CD4-positive, alpha-beta T cell (primary cell): ENCODE results near the gene OR8G1. TPM values are rescaled to one million over a fixed set of nuclear protein-coding genes. Genes with fewer than 3 reads are reported as not detected.
"Not testable (repeated sequence)": the region's sequence is repeated elsewhere in the genome, so short reads cannot be mapped to it uniquely, and the experiment has no call there.

ENCODE experiments used
- ATAC-seq: fragments of 200-7000 bp; cut with Tn5 transposase; one replicate; pipeline ENCODE4 v1.10.0; 2022; ENCODE audit warnings: mild to moderate bottlenecking; ENCODE audit not compliant: poor library complexity
- CTCF ChIA-PET: fragments of 350-600 bp; sonication (Branson Sonifier 250); formaldehyde crosslinking; loops from one replicate; lab custom pipeline; 2021; ENCODE audit warnings: antibody characterized with exemption, inconsistent platforms; lab: Charles Lee
- POLR2A ChIA-PET: fragments of 350-600 bp; sonication (Branson Sonifier 250); formaldehyde crosslinking; loops from one replicate; lab custom pipeline; 2021; ENCODE audit warnings: antibody characterized with exemption, inconsistent platforms; lab: Charles Lee
- DNase-seq, 14 experiments: peaks; one replicate each; pipeline ENCODE4 v3.0.0-alpha.2; 2013 to 2020; ENCODE audit warnings: mixed read lengths in 2 of 14
- H3K27ac ChIP-seq, 2 donors: one replicate each; pipeline versions ENCODE4 v1.5.1 to v1.7.0; 2013; ENCODE audit warnings: low read length in 2 of 2, low read depth in 1 of 2, mild to moderate bottlenecking in 1 of 2
- H3K27me3 ChIP-seq, 2 experiments: 1 replicate in 1 of 2; 2 replicates in 1 of 2; pipeline versions ENCODE4 v1.6.1 to v1.7.0; 2013; ENCODE audit warnings: low read length in 2 of 2, control low read depth in 1 of 2, mild to moderate bottlenecking in 1 of 2, moderate library complexity in 1 of 2; ENCODE audit not compliant: insufficient read depth in 2 of 2, control insufficient read depth in 1 of 2
- H3K36me3 ChIP-seq: one replicate; pipeline ENCODE4 v1.6.1; 2013; ENCODE audit warnings: low read length, control low read depth; ENCODE audit not compliant: insufficient read depth
- H3K4me1 ChIP-seq: one replicate; pipeline ENCODE4 v1.6.1; 2013; ENCODE audit warnings: low read length, control low read depth; ENCODE audit not compliant: insufficient read depth
- H3K4me3 ChIP-seq: one replicate; pipeline ENCODE4 v1.5.1; 2013; ENCODE audit warnings: mild to moderate bottlenecking, low read length, moderate library complexity
- H3K9me3 ChIP-seq, 2 experiments: 1 replicate in 1 of 2; 2 replicates in 1 of 2; pipeline versions ENCODE4 v1.6.1 to v1.7.0; 2013; ENCODE audit warnings: low read length in 2 of 2, mild to moderate bottlenecking in 2 of 2, control low read depth in 1 of 2, moderate library complexity in 1 of 2; ENCODE audit not compliant: control insufficient read depth in 1 of 2, insufficient read depth in 1 of 2
- H3K27ac Mint-ChIP-seq: one replicate; pipeline ENCODE4 v1.8.0; 2020; ENCODE audit warnings: mixed read lengths
- H3K27me3 Mint-ChIP-seq: one replicate; pipeline ENCODE4 v1.8.0; 2021; ENCODE audit warnings: mixed read lengths
- H3K36me3 Mint-ChIP-seq: one replicate; pipeline ENCODE4 v1.8.0; 2021; ENCODE audit warnings: low read depth, mixed read lengths
- H3K4me1 Mint-ChIP-seq: one replicate; pipeline ENCODE4 v1.8.0; 2021; ENCODE audit warnings: low read depth, mixed read lengths
- H3K4me3 Mint-ChIP-seq: one replicate; pipeline ENCODE4 v1.8.0; 2020; ENCODE audit warnings: mild to moderate bottlenecking, mixed read lengths
- H3K9me3 Mint-ChIP-seq: one replicate; pipeline ENCODE4 v1.8.0; 2020; ENCODE audit warnings: mixed read lengths
- CTCF ChIP-seq: fragments of 200-600 bp; IDR thresholded peaks from one replicate; pipeline ENCODE4 v1.8.0; 2022; ENCODE audit warnings: antibody characterized with exemption, mild to moderate bottlenecking
- intact Hi-C, 2 experiments: fragments of 100-400 bp; cut with DNase I in 1 of 2; cut with micrococcal nuclease in 1 of 2; formaldehyde crosslinking; loops; one replicate each; pipeline versions ENCODE4 v1.15.1 to v1.9.0; 2023 to 2025; cut with DNase I, micrococcal nuclease
- total RNA-seq, 174 experiments: library from RNA in 2 of 174; stranded (reverse) in 2 of 174; gene quantifications; one replicate each; pipeline ENCODE4 v1.2.3 and lab custom pipeline; 2021 to 2026

Gene OR8G1
- total RNA-seq, 2 experiments from 2014 or later, result not detected

GRCh38 chr11:124219126-124219525, 21.8 kb upstream of the OR8G1 start:
- no peak for DNase-seq
- H3K9me3 Mint-ChIP-seq, result no peaks in the 10 kb centered on the region
- ChIA-PET CTCF (no interaction called here), POLR2A (no interaction called here)
- Histone ChIP-seq H3K27me3 (no peaks in the 10 kb centered on the region), H3K4me1 (no peaks in the 10 kb centered on the region), H3K27ac (no peak overlapping the region), H3K9me3 (no peaks in the 10 kb centered on the region), H3K36me3 (no peaks in the 10 kb centered on the region), H3K4me3 (no peak overlapping the region)
- ATAC-seq, result no peak
- intact Hi-C loops, result no loop called here
- no peaks in the 10 kb centered on the region for H3K36me3 Mint-ChIP-seq
- H3K27ac Mint-ChIP-seq, result no peak overlapping the region
- no peaks in the 10 kb centered on the region for H3K27me3 Mint-ChIP-seq
- H3K4me1 Mint-ChIP-seq, result no peaks in the 10 kb centered on the region
- no peak overlapping the region for H3K4me3 Mint-ChIP-seq
- TF ChIP-seq CTCF, result no peak

GRCh38 chr11:124222407-124222806, 18.5 kb upstream of the OR8G1 start:
- no peak for DNase-seq
- H3K9me3 Mint-ChIP-seq, result no peaks in the 10 kb centered on the region
- Histone ChIP-seq H3K27me3 (no peaks in the 10 kb centered on the region), H3K9me3 (no peaks in the 10 kb centered on the region), H3K36me3 (no peaks in the 10 kb centered on the region), H3K4me1 (no peaks in the 10 kb centered on the region), H3K4me3 (no peak overlapping the region), H3K27ac (no peak overlapping the region)
- no peaks in the 10 kb centered on the region for H3K36me3 Mint-ChIP-seq
- intact Hi-C loops, result no loop called here
- no peak for ATAC-seq
- no peak overlapping the region for H3K27ac Mint-ChIP-seq
- no peaks in the 10 kb centered on the region for H3K4me1 Mint-ChIP-seq
- CTCF ChIA-PET, result no interaction called here
- POLR2A ChIA-PET, result no interaction called here
- TF ChIP-seq CTCF, result no peak
- peaks cover 16% of the 10 kb centered on the region for H3K27me3 Mint-ChIP-seq
- no peak overlapping the region for H3K4me3 Mint-ChIP-seq

- H3K36me3 ChIP-seq, H3K4me1 ChIP-seq, H3K36me3 Mint-ChIP-seq, H3K27ac Mint-ChIP-seq, H3K4me1 Mint-ChIP-seq, ATAC-seq, H3K9me3 ChIP-seq, H3K4me3 Mint-ChIP-seq, H3K4me3 ChIP-seq, H3K27me3 ChIP-seq, CTCF ChIA-PET, H3K9me3 Mint-ChIP-seq, H3K27ac ChIP-seq, POLR2A ChIA-PET: not testable (repeated sequence)
- peak in 2 of 14 experiments; percentile 44 to 55 for DNase-seq
- H3K27me3 Mint-ChIP-seq, result peaks cover 16% of the 10 kb centered on the region
- intact Hi-C loops, result loop anchor here in 1 of 2 experiments (1.0 kb wide), 1 partner anchor 16 kb away; no protein-coding TSS in a partner anchor
Observed at GRCh38 chr11:124224618-124225423, 16.1 kb upstream of the OR8G1 start.
